ENCODE data around the gene EFEMP1.

Gene EFEMP1

DNA sequence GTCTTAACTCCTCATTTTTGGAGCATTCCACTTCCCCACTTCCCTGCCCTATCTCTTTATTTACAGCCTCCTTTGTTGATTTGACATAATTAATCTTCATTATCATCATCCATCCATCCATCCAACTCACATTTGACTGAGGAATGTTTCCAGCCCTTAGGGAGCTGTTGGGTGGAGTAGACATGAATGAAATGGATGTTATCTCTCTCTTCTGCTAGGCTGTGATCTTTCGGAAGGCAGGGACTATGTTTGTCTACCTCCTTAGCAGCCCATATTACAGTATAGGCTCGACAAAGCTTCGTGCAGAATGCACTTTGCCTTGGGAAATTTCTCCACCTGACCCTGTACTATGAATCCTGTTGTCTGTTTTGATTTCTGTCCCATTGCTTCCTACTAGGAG lies 7.7 kb upstream of the EFEMP1 start:
- no peak for DNase-seq

DNA sequence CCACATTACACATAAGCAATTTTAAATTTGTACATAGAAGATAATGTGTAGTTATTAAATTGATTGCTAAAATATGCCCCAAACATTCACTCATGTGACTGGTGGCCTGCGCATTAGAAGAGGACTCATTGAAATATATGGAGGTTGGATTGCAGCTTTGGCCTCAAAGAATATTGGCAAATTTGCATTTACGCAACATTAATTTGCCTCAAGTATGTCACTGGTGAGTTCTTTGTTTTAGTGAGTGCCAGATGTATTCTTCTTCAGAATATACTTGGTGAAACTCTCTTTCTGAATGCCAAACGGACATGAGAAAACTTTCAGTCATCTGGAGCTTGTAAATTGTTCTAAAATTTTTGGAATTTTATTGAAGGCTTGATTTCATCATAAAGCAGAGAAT lies 5.9 kb upstream of the EFEMP1 start:
- no peak for DNase-seq

DNA sequence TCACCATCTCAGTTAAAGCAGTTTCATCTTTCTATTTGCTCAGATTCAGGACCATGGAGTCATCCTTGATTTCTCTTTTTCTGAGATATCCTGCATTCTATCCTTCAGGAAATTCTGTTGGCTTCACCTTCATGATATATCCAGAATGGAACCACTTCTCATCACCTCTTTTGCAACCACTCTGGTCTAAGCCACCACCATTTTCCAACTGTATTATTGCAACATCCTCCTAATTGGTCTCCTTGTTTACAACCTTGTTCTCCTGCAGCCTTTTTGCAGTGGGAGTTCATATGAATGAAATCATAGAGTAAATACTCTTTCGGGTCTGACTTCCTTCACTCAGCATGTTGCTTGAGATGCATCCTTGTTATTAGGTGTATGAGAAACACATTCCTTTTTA lies 3.4 kb upstream of the EFEMP1 start:
- DNase-seq, result no peak

DNA sequence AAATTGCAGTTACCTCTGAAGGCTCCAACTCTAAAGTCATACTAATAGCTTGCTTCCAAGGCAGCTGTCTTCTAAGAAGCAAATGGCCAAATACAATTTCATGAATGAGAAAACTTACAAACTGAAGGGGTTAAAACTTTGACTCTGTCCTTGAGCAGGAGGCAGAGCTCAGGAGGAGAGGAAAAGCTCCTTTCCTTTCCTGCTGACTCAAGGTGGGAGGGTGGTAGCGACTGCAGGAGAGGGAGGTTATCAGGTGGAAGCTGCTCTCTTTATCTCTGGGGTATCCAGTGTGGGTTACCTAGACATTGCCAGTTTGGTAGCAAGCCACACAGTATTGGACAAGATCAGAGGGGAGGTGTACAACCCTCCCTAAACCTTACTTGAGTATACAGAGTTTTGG lies 2.7 kb upstream of the EFEMP1 start:
- DNase-seq, result no peak

DNA sequence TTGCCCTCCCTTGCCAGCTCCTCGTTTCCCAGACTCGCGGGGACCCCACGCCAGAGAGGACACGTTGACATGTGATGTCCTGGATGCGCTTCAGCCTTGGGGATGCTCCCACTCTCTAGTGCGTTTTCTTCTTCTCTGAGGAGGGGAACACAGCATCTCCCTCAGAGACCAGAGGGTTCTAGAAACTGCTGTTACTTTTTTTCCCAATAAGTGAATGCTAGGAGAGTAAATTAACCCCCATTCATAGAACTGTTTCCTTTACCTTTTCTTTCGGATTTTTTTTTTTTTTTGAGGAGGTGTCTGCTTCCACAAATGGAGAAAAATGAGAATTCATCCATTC lies 370 bp upstream of the EFEMP1 start:
- no peak for DNase-seq

DNA sequence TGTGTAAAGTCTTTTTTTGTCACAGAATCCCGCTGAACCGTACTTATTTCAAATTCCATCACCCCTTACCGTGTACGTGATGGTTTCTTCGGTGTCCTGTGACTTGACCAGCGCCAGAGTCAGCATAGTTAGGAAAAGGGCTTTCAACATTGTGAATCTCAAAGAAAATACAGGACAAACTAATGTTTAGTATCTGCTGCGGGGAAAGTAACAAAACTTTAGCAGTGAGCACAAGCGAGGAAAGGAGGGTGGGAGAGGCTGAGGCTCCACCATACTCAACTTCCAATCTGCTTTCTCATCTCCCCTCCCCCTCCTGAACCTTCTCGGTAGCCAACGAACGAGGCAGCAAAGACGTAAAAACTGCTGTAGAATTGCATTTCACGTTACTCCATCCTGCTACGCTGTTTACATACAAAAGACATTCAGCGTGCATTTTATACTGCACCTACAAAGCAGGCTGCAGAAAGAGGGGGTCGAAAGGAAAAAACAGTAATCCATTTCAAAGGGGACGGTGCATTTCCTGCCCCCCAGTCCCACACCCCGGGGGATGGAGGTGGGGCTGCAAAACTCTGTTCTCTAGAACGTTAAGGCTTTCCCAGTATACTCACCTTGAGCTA lies 1.2 kb downstream of the EFEMP1 start:
- DNase-seq, result no peak

DNA sequence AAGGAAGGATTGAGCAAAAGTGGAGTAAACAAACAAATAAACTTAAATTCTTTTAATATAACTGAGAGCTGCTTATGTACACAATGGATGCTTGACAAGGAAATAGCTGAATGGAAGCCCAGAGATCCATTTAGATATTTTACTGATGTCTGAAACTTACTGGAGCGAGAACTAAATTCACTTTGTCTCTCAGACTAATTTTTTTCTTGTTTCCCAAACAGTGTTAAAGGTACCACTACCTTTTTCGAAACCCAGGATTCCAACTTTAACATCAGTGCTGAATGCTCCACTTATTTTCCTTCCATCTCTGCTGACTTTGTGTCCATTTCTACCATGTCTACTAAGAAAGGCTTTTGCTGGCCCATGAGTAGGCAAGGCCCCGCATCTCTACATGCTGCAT lies 4.0 kb downstream of the EFEMP1 start:
- no peak for DNase-seq

DNA sequence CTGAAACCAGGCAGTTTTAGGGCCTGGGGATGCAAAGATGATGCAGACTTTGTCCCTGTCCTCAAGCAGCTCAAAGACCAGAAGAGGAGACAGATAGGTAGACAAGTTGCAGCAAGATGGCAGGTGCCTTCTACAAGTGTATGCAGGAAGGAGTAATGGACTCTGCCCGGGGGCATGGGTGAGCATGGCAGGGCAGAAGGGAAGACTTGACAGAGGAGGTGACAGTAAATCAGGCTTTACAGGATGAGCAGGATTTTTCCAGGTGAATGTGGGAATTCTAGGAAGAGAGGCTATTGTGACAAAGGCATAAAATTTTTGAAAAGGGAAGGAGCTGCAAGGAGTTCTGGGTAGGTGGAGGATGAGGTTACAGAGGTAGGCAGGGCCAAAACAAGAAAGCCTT lies 4.7 kb downstream of the EFEMP1 start:
- DNase-seq, result no peak

DNA sequence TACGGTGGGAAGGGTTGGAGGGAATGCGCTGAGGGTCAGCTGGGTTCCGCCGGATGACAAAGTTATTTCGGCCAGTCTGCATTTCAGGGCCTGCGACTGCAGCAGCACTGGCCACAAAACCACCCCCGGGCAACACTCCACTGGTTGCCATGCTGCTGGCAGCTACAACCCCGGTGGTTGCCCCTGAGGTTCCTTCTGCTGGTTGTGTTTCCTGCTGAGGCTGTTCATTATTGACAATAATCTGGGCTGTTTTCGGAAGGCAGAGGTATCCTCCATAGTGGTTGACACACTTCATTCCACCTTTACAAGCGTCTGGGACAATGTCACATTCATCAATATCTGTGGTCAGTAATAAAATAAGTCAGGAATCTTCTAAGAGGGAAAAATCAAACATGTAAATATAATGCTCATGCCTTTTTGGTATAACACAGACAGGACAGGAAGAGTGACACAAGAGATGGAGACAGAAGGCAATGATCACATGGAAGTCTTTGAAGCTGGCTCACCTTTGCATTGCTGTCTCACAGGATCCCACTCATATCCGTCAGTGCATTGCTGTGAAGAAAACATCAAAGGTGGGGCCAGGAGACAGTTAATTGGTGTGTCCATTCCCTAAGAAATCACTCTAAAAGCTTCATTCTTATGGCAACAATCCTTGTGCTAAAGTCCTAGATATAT lies 5.7 kb downstream of the EFEMP1 start:
- no peak for DNase-seq

DNA sequence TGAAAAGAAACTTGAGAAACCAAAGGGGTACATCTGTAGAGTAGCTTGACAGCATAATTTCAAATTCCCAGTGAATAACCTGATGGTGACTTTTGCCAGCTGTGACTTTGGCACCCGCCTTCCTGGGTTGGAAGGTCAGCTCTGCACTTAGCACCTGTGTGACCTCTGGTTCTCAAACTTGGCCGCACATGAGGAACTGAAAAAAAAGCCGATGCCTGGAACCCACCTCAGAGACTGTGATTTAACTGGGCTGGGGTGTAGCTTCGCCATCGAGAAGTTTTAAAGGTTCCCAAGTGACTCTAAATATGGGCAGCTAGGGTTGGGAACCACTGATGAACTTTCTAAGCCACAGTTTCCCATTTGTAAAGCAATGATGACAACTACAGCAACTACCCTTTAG lies 6.5 kb downstream of the EFEMP1 start:
- no peak for DNase-seq

DNA sequence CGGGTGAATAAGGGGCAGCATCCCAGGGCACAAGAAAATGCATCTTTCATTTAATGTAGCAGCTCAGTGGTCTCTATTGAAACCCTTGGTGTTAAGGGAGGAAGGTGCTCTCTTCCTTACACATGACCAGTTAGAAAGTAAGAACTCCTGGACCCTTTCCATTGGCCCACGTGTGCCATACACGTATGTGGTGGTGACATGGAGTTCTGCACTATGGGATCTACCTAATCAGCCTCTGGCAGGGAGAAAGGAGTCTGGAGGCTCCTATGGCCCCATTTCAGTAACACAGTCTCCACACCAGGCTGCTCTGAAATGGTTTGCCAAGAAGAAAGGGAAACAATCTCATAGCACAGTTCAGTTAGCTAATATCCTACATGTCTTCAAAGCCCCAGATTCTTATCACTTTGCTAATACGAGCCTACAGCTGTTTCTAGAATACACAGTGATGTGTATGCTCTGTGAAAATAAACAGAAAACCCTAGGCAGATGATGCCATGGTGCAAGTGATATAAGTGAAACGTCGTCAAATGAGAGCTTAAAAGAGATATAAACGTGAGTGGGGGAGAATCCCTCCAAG lies 7.0 kb downstream of the EFEMP1 start:
- no peak for DNase-seq

DNA sequence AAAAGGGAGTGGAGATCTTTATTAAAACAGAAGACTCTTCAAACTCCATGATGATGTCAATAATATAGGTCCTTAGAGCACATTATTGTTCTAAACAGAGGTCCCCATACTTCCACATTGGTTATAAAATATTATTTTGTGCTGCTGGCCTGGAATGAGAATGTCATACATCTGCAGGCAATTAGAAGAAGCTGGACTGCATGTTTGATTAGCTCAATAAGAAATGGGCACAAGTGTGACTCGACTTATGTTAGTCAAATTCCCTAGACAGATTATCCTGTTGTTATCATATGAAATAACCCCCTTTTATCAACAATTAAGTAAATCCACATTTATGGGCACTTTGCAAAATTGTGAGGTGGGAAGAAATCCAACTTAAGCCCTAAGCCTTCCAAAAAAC lies 8.8 kb downstream of the EFEMP1 start:
- DNase-seq, result no peak

DNA sequence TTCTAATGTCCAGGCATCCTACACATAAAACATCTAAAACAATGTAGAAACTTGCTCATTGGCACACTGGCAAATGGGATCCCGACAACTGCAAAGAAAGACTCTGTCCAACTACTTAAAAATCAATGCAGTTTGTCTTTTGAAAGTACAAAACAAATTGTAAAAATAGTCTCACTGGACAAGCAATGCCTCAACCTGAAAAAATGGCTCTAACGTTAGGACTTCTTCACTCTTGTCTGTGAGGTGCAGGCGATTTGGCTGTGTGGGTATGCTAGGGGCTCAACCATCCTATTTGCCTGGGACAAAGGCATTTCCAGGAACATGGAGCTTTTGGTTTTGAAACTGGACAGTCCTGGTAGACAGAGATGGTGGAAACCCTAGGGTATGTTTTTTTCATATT lies 10.7 kb downstream of the EFEMP1 start:
- DNase-seq, result no peak

DNA sequence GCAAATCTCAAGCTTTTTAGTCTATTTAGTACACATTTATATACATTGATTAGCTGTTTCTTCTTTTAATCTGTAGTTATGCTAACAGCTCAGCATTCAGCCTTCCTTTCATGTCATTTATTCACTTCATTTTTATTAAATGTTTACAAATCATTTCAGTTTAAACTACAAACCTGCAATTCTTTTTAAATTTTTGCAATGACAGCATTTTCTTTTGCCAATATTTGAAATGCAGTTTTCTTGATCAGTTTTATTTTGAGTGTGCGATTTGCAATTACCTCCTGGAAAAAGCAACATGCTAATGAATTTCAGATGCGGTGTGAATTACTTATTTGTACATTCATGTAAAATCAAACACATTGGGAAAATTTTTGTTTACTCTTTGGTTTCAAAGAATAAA lies 13.5 kb downstream of the EFEMP1 start:
- DNase-seq, result no peak

DNA sequence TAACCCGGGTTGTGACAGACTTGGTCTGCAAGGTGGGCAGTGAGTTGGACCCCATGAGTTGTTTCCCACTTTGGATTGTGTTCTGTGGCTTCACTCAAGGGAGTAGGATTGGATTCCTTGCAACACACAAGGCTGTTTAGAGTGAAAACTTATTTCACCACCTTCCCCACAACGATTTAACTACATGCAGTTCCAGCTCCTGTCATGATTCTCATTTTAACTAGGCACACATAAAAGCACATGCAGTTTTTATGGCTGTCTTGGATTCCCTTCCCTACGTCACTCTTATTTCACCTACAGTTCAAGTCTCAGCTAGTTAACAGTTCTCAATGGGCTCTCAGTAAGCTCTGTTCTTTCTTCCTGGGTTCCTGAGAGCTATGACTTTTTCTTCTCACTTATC lies 15.9 kb downstream of the EFEMP1 start:
- DNase-seq, result no peak

DNA sequence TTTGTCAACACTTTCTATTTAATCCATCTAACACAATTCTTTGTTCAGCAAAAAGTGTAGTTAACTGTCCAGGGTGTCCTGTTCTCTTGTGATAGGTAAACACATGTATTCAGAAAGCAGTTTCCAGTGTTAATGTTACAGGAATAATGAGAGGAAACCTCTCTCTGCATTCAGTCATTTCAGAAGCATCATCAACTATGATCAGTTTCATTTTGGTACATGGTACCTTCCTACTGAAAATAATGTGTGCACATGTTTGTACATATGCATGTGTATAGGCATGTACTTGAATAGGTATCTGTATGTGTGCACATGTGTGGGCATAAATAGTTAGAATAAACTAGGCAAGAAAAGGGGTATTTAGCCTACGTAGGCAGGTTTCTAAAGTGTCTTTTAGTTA lies 16.6 kb downstream of the EFEMP1 start:
- DNase-seq, result no peak

DNA sequence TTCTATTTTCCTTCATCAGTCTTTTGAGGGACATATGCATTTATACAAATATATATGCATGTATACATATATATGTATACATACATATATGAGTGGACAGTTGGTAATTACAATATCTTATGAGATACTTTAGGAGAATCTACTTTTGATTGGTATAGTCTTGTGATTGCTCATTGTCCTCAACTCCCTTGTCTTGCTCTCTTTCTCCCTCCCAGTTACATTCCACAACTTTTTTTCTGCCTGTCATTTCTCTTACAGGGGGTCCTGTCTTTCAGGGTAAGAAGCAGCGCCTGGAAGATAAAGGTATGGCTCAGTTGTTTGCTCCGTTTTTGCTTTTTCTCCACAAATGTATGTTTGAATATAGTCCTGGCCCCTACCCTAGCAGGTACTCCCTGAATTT lies 19.9 kb downstream of the EFEMP1 start:
- DNase-seq, result no peak

DNA sequence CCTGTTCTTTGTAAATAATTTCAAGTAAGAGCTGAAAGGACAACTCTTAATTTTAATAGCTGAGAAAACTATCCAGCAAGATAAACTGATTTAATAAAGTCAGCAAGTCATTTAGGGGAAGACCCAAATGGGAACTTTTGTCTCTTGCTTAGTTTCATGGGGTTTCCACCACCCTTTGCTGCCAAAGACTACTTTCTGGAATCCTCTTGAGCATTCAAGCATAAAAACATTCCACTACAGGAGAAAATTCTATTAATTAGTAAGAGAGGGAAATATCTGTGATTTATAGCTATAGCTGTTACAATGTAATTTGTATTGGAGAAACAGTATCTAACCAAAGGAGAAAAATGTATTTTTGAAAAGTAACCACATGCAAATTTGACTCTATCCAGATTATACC lies 20.6 kb downstream of the EFEMP1 start:
- DNase-seq, result no peak

DNA sequence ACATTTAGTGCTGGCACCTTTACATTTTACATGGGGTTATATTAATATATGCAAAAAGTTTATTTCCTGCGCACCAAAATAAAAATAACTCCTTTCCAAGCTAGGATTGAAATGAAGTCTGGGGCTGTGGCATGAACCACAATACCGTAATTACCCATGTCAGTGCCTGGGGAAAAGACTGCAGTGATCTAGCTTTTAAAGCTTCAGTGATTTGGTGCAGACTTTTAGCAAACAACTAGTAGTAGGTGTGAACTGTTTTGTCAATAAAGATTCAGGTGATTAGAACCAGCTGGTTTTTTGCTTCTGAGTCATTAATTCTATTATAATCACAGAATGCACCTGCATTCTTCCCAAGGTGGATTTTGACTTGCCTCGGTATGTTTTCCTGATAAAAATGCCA lies 21.2 kb downstream of the EFEMP1 start:
- no peak for DNase-seq

DNA sequence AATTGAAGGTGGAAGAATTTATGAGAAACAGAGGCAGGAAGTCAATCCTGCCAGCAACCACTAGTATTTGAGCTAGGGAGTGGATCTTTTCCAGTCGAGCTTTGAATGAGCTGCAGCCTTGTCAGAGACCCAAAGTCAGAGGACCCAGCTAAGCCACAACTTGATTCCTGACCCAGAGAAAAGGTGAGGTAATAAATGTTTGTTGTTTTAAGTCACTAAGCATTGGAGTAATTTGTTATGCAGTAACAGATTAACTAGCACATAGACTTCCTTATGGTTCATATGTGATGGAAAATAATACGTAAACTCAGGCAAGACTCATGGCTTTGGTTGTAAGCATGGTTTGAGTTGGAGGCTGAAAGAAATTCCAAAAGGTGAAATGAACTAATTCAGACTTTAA lies 21.6 kb downstream of the EFEMP1 start:
- no peak for DNase-seq

DNA sequence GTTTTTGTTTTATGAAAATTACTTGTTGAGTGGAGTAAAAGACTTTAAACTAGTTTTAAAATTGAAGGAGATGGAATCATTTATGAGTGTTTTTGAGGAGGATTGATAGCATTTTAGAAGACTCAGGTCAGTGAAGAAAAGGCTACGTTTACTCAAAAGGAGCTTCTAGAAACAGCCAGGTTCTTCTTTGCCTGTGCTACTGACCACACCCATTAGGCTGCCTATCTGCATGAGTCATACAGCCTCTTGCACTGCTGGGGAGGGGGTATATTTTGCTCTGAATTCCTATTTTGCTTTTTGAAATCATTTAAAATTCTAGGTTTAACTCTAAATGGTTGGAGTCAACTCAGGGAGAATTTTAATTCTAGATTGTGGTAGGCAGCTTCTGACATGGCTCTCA lies 22.3 kb downstream of the EFEMP1 start:
- DNase-seq, result no peak

DNA sequence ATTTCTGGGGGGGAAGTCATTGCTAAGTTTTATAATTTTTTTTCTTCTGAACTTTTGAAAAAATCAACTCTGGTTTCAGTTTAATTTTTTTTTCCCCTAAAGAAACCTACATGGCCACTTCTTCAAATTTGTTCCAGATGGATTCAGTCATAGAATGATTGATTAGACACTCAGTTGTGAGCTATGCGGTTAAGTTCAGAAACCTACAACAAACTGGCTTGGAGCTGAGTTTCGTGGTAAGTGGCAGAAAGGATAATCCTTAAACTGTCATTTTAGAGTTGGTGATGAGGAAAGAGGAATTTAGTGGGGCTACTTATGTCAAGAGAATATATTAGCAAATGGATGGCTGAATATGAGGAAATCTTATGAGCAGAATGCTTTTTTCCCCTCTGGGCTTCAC lies 23.7 kb downstream of the EFEMP1 start:
- DNase-seq, result no peak

DNA sequence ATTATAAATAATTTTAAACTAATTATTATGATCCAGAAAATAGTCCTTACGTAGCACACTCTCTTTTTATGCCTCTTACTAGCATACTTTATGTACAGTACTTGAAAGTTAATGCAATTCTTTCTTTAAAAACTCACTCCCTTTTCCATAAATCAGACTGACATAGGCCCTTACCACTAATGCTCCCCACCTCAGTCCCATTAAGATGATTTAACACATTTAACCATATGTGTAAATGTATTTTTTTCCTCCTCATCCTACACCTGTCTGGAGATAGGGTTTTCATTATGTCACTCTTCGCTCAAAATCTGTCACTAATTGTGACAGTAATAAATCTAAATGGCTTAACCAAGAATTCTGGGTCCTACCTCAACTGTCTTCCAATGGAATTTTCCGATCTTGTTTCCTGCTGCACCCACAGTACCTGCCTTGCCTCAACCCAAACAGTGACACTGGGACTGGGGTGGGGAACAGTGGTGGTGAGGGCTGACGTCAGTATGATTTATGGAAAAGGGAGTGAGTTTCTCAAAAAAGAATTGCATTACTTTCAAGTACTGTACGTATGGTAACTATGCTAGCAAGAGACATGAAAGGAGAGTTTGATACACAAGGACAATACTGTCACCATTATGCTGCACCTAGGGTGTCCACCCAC lies 25.1 kb downstream of the EFEMP1 start:
- no peak for DNase-seq

DNA sequence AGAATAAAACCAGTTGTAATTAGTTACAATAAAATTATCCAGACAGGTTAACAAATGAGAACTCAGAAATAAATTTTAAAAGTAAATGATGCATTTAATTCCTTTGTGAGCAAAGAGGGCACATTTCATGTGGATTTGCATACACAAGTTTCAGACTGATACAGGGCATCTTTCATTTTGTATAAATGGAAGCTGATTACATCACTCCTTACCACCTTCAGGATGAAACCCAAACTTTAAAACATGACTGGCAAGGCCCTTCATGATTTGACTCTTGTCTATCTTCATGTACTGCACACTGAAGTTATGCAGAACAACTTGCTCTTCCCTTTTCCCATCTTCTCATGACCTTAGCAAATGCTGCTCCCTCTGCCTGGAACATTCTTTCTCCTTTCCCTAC lies 26.9 kb downstream of the EFEMP1 start:
- no peak for DNase-seq

DNA sequence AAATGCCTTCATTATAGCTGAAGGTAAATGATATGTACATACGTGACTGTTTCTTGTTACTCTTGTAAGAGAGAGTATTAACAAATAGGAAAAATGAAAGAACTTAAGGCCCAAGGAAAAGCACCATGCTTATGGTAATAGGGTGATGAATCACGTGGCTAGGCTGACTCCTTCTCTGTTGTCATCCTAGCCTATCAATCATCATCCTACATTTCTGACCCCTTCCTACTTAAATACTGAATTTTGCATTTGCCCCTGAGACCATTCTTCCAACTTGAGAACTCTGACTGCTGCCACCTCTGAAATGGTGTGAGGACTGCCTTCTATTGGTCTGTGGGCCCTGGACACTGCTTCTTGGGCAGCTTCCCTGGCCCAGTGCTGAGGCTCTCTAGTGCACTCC lies 28.9 kb downstream of the EFEMP1 start:
- DNase-seq, result no peak

All from stimulated activated CD4-positive, alpha-beta T cell treated with anti-CD3 and anti-CD28 coated beads, Interleukin-1b, Interleukin-23, amount 100 ng/mL, for 48 hours (primary cell).